Measurements from ENCODE around the gene ARF1. TPM values are rescaled to one million over a fixed set of nuclear protein-coding genes. Genes with fewer than 3 reads are reported as not detected.

ARF1 gene
- total RNA-seq, 2 donors from 2014 or later = 415 to 503 TPM

- ATAC-seq = no peak
- peak overlapping the region; percentile 83 to 99 for H3K27ac Mint-ChIP-seq
- no peaks in the 10 kb centered on the region for H3K36me3 Mint-ChIP-seq
- H3K9me3 Mint-ChIP-seq = no peaks in the 10 kb centered on the region
- no peak for DNase-seq (ENCODE audit: low spot score)
- H3K27me3 Mint-ChIP-seq = peaks cover 0 to 2% of the 10 kb centered on the region in 2 donors
- peak overlapping the region; percentile 93 for H3K4me3 Mint-ChIP-seq
- H3K4me1 Mint-ChIP-seq (ENCODE audit: low read depth in 2 of 2) = peaks cover 25% of the 10 kb centered on the region in 2 donors
Measured at GRCh38 chr1:228139406-228139930, 57.0 kb downstream of the ARF1 start.

GRCh38 chr1:228139931-228140723 lies 57.6 kb downstream of the ARF1 start, which contains the start of gene GUK1:
Gene GUK1 (plus strand): TSS chr1:228140279. CDS start chr1:228140303, 24 bp downstream.
- Mint-ChIP-seq H3K4me1 (ENCODE audit: low read depth in 2 of 2) (peaks cover 25% of the 10 kb centered on the region in 2 donors), H3K4me3 (peak within 1 kb of the TSS; percentile 93), H3K27ac (peak within 1 kb of the TSS; percentile 83 to 99), H3K27me3 (no peaks in the 10 kb centered on the region), H3K36me3 (no peaks in the 10 kb centered on the region), H3K9me3 (no peaks in the 10 kb centered on the region)
- ATAC-seq = peak; percentile 95 to 97
- peak; percentile 100 for DNase-seq (ENCODE audit: low spot score)

DNA sequence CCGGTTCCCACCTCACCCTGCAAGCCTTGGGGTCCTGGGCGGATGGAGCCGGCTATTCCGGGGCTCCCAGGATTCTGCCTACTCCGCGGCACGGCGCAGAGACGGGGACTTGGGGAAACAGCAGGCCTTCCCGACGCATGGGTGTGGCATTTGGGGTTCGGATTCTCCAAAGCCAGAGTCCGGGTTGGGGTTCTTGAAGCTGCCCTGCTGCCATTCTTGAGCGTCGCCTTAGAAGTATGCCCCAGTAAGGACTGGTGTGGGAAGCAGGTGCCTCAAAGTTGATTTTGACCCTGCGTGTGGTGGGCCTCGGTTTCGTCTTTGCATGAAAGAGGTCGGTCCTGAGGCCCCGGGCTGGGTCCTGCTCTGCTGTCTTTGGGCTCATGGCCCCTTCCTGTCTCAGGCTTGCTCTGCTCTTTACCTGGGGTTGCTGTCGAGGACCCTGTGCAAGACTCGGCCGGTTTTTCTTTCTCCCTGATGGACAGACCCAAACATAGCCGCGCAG lies 58.3 kb downstream of the ARF1 start:
- H3K36me3 Mint-ChIP-seq = no peaks in the 10 kb centered on the region
- DNase-seq (ENCODE audit: low spot score) (no peak), ATAC-seq (no peak)
- no peaks in the 10 kb centered on the region for H3K9me3 Mint-ChIP-seq
- H3K27ac Mint-ChIP-seq = peak overlapping the region; percentile 83 to 99
- no peaks in the 10 kb centered on the region for H3K27me3 Mint-ChIP-seq
- H3K4me1 Mint-ChIP-seq (ENCODE audit: low read depth in 2 of 2) = peaks cover 25% of the 10 kb centered on the region in 2 donors
- peak overlapping the region; percentile 93 for H3K4me3 Mint-ChIP-seq

GRCh38 chr1:228141226-228142044 lies 58.9 kb downstream of the ARF1 start:
- Mint-ChIP-seq H3K36me3 (no peaks in the 10 kb centered on the region), H3K27me3 (no peaks in the 10 kb centered on the region), H3K9me3 (no peaks in the 10 kb centered on the region), H3K4me3 (peak overlapping the region; percentile 93), H3K27ac (peak overlapping the region; percentile 83 to 99), H3K4me1 (ENCODE audit: low read depth in 2 of 2) (peaks cover 25% of the 10 kb centered on the region in 2 donors)
- no peak for ATAC-seq
- DNase-seq (ENCODE audit: low spot score) = peak; percentile 69

- DNase-seq (ENCODE audit: low spot score) = peak; percentile 37
- H3K36me3 Mint-ChIP-seq = no peaks in the 10 kb centered on the region
- peak overlapping the region; percentile 93 for H3K4me3 Mint-ChIP-seq
- no peak for ATAC-seq
- peak overlapping the region; percentile 64 to 83 for H3K27ac Mint-ChIP-seq
- H3K27me3 Mint-ChIP-seq = no peaks in the 10 kb centered on the region
- H3K9me3 Mint-ChIP-seq = no peaks in the 10 kb centered on the region
- H3K4me1 Mint-ChIP-seq (ENCODE audit: low read depth in 2 of 2) = peaks cover 18 to 22% of the 10 kb centered on the region in 2 donors
Measured at GRCh38 chr1:228142155-228142691, 59.7 kb downstream of the ARF1 start.

- Mint-ChIP-seq H3K27me3 (no peaks in the 10 kb centered on the region), H3K36me3 (no peaks in the 10 kb centered on the region), H3K4me1 (ENCODE audit: low read depth in 2 of 2) (peaks cover 15 to 21% of the 10 kb centered on the region in 2 donors), H3K9me3 (no peaks in the 10 kb centered on the region), H3K4me3 (peak overlapping the region; percentile 93), H3K27ac (peak overlapping the region; percentile 64 to 83)
- ATAC-seq (no peak), DNase-seq (ENCODE audit: low spot score) (peak; percentile 35)
Measured at GRCh38 chr1:228142701-228143136, 60.2 kb downstream of the ARF1 start.

GRCh38 chr1:228143480-228144192 lies 61.1 kb downstream of the ARF1 start:
- peaks cover 15 to 18% of the 10 kb centered on the region in 2 donors for H3K4me1 Mint-ChIP-seq (ENCODE audit: low read depth in 2 of 2)
- no peak for ATAC-seq
- peak overlapping the region; percentile 93 for H3K4me3 Mint-ChIP-seq
- no peaks in the 10 kb centered on the region for H3K9me3 Mint-ChIP-seq
- DNase-seq (ENCODE audit: low spot score) = peak; percentile 32
- H3K27me3 Mint-ChIP-seq = no peaks in the 10 kb centered on the region
- H3K27ac Mint-ChIP-seq = peak overlapping the region; percentile 64 to 83
- no peaks in the 10 kb centered on the region for H3K36me3 Mint-ChIP-seq

- DNase-seq (ENCODE audit: low spot score) (peak; percentile 26), ATAC-seq (no peak)
- Mint-ChIP-seq H3K27ac (no peak overlapping the region), H3K4me1 (ENCODE audit: low read depth in 2 of 2) (peaks cover 15 to 18% of the 10 kb centered on the region in 2 donors), H3K9me3 (no peaks in the 10 kb centered on the region), H3K27me3 (no peaks in the 10 kb centered on the region), H3K4me3 (no peak overlapping the region), H3K36me3 (no peaks in the 10 kb centered on the region)
Measured at GRCh38 chr1:228144193-228144992, 61.9 kb downstream of the ARF1 start.

DNA sequence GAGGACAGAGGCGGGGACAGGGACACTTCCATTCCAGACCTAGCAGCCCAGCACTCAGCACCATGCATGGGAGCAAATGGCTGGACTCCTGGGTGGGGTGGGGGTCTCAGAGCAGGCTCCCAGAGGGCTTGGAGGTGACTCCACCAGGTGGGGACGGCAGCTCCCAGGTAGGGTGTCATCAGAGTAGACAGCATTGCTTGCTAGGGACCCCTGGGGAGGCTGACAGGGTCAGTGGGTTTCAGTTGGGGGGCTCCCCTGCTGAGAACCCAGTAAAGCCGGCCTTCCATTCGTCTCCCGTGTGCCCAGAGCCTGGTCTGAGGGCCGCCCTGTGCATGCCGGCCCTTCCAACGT lies 62.5 kb downstream of the ARF1 start:
- H3K27me3 Mint-ChIP-seq = no peaks in the 10 kb centered on the region
- no peaks in the 10 kb centered on the region for H3K9me3 Mint-ChIP-seq
- ATAC-seq = no peak
- H3K36me3 Mint-ChIP-seq = no peaks in the 10 kb centered on the region
- peak; percentile 37 for DNase-seq (ENCODE audit: low spot score)
- peaks cover 15 to 18% of the 10 kb centered on the region in 2 donors for H3K4me1 Mint-ChIP-seq (ENCODE audit: low read depth in 2 of 2)
- H3K27ac Mint-ChIP-seq = no peak overlapping the region
- H3K4me3 Mint-ChIP-seq = no peak overlapping the region

DNA sequence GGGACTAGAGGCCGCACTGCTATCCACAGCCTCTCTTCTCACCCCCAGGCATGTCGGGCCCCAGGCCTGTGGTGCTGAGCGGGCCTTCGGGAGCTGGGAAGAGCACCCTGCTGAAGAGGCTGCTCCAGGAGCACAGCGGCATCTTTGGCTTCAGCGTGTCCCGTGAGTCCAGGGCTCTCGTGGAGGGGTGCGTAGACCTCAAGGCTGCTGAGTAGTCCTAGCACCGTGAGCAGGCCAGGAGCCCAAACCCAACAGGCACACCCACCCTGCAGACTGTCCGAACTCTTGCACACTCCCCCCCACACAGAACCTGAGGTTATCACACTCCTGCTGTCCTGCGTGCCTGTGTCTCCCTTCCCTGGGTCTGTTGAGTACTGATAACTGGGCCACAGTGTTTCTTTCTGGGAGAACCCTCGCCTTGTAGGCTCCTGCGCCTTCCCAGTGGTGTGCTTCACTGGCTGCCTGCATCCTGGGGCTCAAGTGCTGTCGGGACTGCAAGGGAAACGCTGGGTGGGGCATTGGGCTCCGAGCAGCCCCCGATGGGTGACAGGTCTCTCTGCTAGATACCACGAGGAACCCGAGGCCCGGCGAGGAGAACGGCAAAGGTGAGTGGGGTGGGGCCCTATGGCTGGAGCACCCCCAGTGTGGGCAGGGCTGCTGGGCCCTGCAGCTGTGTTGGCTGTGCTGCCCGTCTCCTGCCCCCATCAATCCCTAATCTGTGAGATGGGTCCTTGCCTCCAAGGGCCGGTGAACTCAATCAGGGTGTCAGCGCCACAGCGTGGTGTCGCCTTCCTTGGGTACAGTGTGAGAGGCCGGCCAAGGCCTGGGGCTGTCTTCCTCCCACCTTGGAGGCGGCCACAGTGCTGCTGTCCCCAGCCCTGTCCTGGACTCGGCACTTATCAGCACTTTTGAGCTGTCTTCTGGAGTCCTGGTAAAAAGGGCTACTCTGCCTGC lies 63.2 kb downstream of the ARF1 start:
- Mint-ChIP-seq H3K27me3 (no peaks in the 10 kb centered on the region), H3K4me1 (ENCODE audit: low read depth in 2 of 2) (peaks cover 15 to 18% of the 10 kb centered on the region in 2 donors), H3K4me3 (no peak overlapping the region), H3K9me3 (no peaks in the 10 kb centered on the region), H3K36me3 (no peaks in the 10 kb centered on the region), H3K27ac (no peak overlapping the region)
- peak; percentile 45 for DNase-seq (ENCODE audit: low spot score)
- no peak for ATAC-seq

DNA sequence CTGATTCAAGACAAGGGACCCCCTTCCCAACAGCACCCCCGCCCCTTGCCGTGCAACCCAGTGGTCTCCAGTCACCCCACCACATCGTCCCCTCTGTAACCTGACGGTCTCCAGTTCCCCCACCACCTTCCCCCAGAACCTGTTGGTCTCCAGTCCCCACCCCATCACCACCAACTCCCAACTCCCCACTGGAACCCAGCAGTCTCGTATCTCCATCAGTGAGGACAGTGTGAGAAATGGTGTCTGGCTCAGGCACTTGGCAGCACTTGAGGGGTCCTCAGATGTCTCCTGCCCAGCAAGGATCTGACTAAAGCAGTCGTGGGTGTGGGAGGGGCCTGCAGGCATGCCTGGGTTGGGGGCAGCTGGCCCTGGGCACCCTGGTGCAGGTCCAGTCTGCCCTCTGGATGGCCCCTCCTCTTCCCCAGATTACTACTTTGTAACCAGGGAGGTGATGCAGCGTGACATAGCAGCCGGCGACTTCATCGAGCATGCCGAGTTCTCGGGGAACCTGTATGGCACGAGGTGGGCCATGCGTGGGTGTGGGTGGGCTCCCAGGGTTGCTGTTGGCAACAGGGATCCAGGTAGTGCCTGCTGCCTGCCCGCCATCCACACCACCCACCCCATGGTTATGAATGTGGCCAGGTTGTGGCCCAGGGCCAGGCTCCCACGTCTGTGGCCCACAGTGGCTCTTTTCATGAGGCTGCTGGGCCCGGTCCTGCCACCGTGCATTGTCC lies 64.1 kb downstream of the ARF1 start:
- Mint-ChIP-seq H3K4me1 (ENCODE audit: low read depth in 2 of 2) (peaks cover 15 to 18% of the 10 kb centered on the region in 2 donors), H3K27me3 (no peaks in the 10 kb centered on the region), H3K4me3 (no peak overlapping the region), H3K27ac (no peak overlapping the region), H3K9me3 (no peaks in the 10 kb centered on the region), H3K36me3 (no peaks in the 10 kb centered on the region)
- DNase-seq (ENCODE audit: low spot score) (peak; percentile 23), ATAC-seq (no peak)
